ENCODE results near the gene MYO1A.

Gene MYO1A

DNA sequence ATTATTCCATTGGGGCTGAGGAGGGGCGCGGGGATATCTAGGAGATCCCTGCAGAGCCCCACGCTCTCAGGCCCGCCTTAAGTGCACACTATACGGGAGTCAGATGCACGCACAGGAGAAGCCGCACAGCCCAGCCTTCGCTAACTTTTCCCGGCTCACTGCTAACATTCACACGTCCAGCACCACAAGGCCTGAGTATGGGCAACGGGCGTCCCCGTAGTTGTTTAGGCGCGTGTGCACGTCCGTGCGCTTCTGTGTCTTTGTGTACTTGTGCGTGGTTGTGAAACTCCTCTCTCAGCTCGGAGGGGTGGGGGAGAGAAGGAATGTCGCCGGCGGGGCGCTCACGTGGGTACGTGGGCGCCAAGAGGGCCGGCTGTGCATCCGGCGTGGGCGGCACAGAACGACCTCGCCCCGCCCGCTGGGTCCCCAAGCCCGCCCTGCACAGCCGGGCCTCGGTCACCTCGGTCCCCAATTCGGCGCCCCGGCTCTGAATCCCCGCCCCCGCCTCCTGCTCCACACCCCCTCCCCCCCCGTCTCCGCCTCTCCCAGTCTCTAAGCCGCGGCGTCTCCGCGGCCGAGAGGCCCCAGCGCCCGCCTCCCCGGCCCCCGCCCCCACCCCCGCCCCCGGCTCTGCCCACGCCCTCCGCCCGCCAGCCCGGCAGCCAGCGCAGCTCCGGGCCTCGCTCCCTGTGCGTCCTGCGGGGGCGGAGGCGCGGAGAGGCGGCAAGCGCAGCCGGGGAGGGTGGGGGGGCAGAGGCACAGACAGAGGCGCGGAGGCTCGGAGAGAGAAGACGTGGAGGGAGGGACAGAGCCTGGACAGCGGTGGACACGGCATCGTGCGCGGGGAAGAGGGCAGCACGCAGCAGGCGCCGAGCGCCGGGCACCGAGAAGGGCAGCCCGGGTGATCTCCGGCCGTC, 38.7 kb upstream of the MYO1A start, which contains the start of gene NAB2 (continued):
- TF ChIP-seq, protein P1, sequence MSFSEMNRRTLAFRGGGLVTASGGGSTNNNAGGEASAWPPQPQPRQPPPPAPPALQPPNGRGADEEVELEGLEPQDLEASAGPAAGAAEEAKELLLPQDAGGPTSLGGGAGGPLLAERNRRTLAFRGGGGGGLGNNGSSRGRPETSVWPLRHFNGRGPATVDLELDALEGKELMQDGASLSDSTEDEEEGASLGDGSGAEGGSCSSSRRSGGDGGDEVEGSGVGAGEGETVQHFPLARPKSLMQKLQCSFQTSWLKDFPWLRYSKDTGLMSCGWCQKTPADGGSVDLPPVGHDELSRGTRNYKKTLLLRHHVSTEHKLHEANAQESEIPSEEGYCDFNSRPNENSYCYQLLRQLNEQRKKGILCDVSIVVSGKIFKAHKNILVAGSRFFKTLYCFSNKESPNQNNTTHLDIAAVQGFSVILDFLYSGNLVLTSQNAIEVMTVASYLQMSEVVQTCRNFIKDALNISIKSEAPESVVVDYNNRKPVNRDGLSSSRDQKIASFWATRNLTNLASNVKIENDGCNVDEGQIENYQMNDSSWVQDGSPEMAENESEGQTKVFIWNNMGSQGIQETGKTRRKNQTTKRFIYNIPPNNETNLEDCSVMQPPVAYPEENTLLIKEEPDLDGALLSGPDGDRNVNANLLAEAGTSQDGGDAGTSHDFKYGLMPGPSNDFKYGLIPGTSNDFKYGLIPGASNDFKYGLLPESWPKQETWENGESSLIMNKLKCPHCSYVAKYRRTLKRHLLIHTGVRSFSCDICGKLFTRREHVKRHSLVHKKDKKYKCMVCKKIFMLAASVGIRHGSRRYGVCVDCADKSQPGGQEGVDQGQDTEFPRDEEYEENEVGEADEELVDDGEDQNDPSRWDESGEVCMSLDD (tag by site-specific recombination; IDR thresholded peaks at IDR 0.05): peak; percentile 83
- TF ChIP-seq CTCF (tag by site-specific recombination; IDR thresholded peaks at IDR 0.05): no peak; the same call in 1 of the 2 replicates
- 0 out of 2 replicates have a peak, but pooled peaks have one; percentile 11 for TF ChIP-seq ZNF18 (tag by site-specific recombination; IDR thresholded peaks at IDR 0.05)
- 0 out of 2 replicates have a peak, but pooled peaks have one; percentile 67 for TF ChIP-seq ZNF501 (tag by site-specific recombination; IDR thresholded peaks at IDR 0.05)
- TF ChIP-seq ZNF23 (tag by site-specific recombination; IDR thresholded peaks at IDR 0.05; ENCODE audit: borderline replicate concordance): no peak
- TF ChIP-seq, protein P2, sequence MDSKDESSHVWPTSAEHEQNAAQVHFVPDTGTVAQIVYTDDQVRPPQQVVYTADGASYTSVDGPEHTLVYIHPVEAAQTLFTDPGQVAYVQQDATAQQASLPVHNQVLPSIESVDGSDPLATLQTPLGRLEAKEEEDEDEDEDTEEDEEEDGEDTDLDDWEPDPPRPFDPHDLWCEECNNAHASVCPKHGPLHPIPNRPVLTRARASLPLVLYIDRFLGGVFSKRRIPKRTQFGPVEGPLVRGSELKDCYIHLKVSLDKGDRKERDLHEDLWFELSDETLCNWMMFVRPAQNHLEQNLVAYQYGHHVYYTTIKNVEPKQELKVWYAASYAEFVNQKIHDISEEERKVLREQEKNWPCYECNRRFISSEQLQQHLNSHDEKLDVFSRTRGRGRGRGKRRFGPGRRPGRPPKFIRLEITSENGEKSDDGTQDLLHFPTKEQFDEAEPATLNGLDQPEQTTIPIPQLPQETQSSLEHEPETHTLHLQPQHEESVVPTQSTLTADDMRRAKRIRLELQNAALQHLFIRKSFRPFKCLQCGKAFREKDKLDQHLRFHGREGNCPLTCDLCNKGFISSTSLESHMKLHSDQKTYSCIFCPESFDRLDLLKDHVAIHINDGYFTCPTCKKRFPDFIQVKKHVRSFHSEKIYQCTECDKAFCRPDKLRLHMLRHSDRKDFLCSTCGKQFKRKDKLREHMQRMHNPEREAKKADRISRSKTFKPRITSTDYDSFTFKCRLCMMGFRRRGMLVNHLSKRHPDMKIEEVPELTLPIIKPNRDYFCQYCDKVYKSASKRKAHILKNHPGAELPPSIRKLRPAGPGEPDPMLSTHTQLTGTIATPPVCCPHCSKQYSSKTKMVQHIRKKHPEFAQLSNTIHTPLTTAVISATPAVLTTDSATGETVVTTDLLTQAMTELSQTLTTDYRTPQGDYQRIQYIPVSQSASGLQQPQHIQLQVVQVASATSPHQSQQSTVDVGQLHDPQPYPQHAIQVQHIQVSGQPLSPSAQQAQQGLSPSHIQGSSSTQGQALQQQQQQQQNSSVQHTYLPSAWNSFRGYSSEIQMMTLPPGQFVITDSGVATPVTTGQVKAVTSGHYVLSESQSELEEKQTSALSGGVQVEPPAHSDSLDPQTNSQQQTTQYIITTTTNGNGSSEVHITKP (tag by site-specific recombination; IDR thresholded peaks at IDR 0.05): peak; percentile 92
- no peak for TF ChIP-seq SCRT1 (tag by site-specific recombination; IDR thresholded peaks at IDR 0.05; ENCODE audit: borderline replicate concordance)
- peak; percentile 58 for TF ChIP-seq SP2 (tag by site-specific recombination; IDR thresholded peaks at IDR 0.05)
- TF ChIP-seq ZNF473 (tag by site-specific recombination; IDR thresholded peaks at IDR 0.05): no peak
- TF ChIP-seq ZSCAN23 (tag by site-specific recombination; IDR thresholded peaks at IDR 0.05): no peak
- no peak for TF ChIP-seq ZNF324 (tag by site-specific recombination; IDR thresholded peaks at IDR 0.05)
- no peak for TF ChIP-seq ZNF654 (tag by site-specific recombination; IDR thresholded peaks at IDR 0.05; ENCODE audit: low read depth)
- TF ChIP-seq ZNF133 (tag by site-specific recombination; IDR thresholded peaks at IDR 0.05): no peak
- TF ChIP-seq ZNF610 (tag by site-specific recombination; IDR thresholded peaks at IDR 0.05; ENCODE audit: borderline replicate concordance): no peak
- no peak for TF ChIP-seq ZNF529 (tag by site-specific recombination; IDR thresholded peaks at IDR 0.05; ENCODE audit: insufficient replicate concordance)
- TF ChIP-seq ZNF341 (tag by site-specific recombination; IDR thresholded peaks at IDR 0.05; ENCODE audit: low read depth): peak; percentile 83
- TF ChIP-seq ZNF121 (tag by site-specific recombination; IDR thresholded peaks at IDR 0.05): no peak
- TF ChIP-seq ZNF24 (tag by site-specific recombination; IDR thresholded peaks at IDR 0.05): peak; percentile 44; the same call in 1 of the 2 replicates
- peak; percentile 52; the same call in 1 of the 2 replicates for TF ChIP-seq ZNF629 (tag by site-specific recombination; IDR thresholded peaks at IDR 0.05)
- TF ChIP-seq ZNF114 (tag by site-specific recombination; IDR thresholded peaks at IDR 0.05): no peak
- no peak for TF ChIP-seq ZFP3 (tag by site-specific recombination; IDR thresholded peaks at IDR 0.05; ENCODE audit: low read depth)
- no peak for TF ChIP-seq ZNF26 (tag by site-specific recombination; IDR thresholded peaks at IDR 0.05)
- no peak for TF ChIP-seq BCL6B (tag by site-specific recombination; IDR thresholded peaks at IDR 0.05)
- TF ChIP-seq ZNF211 (tag by site-specific recombination; IDR thresholded peaks at IDR 0.05; ENCODE audit: low read depth): no peak

Measured in HEK293 (cell line).